ENCODE results near the gene MYO18A. TPM values are rescaled to one million over a fixed set of nuclear protein-coding genes. Genes with fewer than 3 reads are reported as not detected.

The MYO18A gene
- total and polyA plus RNA-seq, 2 experiments from 2014 or later = 186 to 564 TPM

DNA sequence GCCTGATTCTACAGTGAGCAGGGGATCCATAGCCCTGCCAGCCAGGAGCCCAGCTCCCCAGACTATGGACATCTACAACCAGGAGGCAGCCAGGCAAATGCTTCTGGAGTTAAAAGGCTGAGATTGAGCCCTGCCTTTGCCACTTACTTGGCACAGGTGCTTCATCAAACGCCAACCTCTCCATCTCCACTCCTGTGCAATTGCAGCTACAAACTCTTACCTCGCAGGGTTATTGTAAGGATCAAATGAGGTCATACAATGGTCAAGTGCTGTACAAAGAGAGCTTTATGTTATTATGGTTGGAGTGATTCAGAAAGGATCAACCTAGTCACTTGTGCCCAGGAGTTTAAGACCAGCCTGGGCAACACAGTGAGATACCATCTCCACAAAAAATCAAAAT, 9.8 kb upstream of the MYO18A start:
- no peaks in the 10 kb centered on the region for H3K9me3 ChIP-seq (ENCODE audit: low read depth)
- no peaks in the 10 kb centered on the region for H3K27me3 ChIP-seq
- no peak overlapping the region for H3K4me3 ChIP-seq
- TF ChIP-seq, protein P1, sequence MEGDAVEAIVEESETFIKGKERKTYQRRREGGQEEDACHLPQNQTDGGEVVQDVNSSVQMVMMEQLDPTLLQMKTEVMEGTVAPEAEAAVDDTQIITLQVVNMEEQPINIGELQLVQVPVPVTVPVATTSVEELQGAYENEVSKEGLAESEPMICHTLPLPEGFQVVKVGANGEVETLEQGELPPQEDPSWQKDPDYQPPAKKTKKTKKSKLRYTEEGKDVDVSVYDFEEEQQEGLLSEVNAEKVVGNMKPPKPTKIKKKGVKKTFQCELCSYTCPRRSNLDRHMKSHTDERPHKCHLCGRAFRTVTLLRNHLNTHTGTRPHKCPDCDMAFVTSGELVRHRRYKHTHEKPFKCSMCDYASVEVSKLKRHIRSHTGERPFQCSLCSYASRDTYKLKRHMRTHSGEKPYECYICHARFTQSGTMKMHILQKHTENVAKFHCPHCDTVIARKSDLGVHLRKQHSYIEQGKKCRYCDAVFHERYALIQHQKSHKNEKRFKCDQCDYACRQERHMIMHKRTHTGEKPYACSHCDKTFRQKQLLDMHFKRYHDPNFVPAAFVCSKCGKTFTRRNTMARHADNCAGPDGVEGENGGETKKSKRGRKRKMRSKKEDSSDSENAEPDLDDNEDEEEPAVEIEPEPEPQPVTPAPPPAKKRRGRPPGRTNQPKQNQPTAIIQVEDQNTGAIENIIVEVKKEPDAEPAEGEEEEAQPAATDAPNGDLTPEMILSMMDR (IDR thresholded peaks at IDR 0.05; ENCODE audit: low read depth, low read length) = no peak
- H3K36me3 ChIP-seq = no peaks in the 10 kb centered on the region
- H3K4me1 ChIP-seq (ENCODE audit: low read depth) = peaks cover under 1% of the 10 kb centered on the region
- no peak for DNase-seq (ENCODE audit: low read depth in 1 of 2, low spot score in 1 of 2)
- H3K27ac ChIP-seq = no peak overlapping the region

DNA sequence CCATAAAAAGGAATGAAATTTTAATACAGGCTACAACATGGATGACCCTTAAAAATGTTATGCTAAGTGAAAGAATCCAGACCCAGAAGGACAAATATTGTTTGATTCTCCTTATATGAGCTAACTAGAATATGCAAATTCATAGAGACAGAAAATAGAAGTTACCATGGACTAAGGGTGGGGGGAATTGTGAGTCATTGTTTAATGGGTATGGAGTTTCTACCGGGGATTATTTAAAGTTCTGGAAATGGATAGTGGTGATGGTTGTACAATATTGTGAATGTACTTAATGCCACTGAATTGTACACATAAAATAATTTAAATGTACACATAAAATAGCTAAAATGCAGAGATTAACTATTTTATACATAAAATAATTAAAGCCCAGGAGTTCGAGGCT, 9.2 kb upstream of the MYO18A start:
- no peak for DNase-seq (ENCODE audit: low read depth in 1 of 2, low spot score in 1 of 2)
- Histone ChIP-seq H3K9me3 (ENCODE audit: low read depth) (no peaks in the 10 kb centered on the region), H3K27me3 (no peaks in the 10 kb centered on the region), H3K27ac (no peak overlapping the region), H3K4me3 (no peak overlapping the region), H3K4me1 (ENCODE audit: low read depth) (no peaks in the 10 kb centered on the region), H3K36me3 (no peaks in the 10 kb centered on the region)
- TF ChIP-seq, protein P1 (IDR thresholded peaks at IDR 0.05; ENCODE audit: low read depth, low read length) = no peak

DNA sequence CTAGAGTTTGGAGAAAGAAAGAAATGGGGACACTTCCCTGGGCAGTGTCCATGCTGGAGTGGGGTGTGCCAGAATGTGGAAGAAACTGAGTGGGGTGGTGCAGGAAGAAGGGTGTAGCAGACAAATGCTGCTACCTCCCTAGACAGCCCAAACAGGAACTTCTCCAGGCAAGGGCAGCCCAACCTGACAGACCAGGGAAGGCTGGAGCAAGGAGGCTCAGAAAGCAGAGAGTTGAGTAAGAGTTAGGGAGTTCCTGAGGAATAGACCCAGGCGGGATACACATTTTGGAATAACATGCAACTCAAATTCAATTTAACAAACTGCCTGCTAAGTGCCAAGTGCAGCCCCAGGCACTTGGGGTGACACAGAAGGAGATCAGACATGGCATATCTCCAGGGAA, 1.0 kb upstream of the MYO18A start:
- Histone ChIP-seq H3K36me3 (no peaks in the 10 kb centered on the region), H3K27ac (no peak overlapping the region), H3K4me3 (no peak overlapping the region), H3K4me1 (ENCODE audit: low read depth) (peaks cover 26% of the 10 kb centered on the region), H3K9me3 (ENCODE audit: low read depth) (no peaks in the 10 kb centered on the region), H3K27me3 (no peaks in the 10 kb centered on the region)
- DNase-seq (ENCODE audit: low read depth in 1 of 2, low spot score in 1 of 2) = no peak
- TF ChIP-seq, protein P1 (IDR thresholded peaks at IDR 0.05; ENCODE audit: low read depth, low read length) = no peak

DNA sequence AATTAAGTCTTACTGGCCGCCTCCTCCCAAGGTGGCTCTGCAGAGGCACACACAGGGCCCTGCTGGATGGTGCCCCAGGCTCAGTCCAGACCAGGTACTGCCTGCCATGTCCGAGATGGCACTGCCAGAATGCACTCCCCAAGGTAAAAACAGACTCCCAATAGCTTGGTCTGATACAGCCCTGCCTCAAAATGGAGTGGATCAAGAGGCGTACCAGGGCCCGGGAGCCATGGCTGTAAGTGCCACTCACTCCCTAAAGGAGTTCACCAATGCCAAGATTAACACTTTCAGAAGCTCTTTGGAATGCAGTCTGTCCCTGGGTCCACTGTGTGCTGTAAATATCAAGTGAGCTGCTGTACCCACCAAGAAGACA, 576 bp upstream of the MYO18A start:
- Histone ChIP-seq H3K27ac (peak overlapping the region; percentile 42), H3K9me3 (ENCODE audit: low read depth) (no peaks in the 10 kb centered on the region), H3K4me1 (ENCODE audit: low read depth) (peaks cover 29% of the 10 kb centered on the region), H3K27me3 (no peaks in the 10 kb centered on the region), H3K36me3 (no peaks in the 10 kb centered on the region), H3K4me3 (peak overlapping the region; percentile 74)
- TF ChIP-seq, protein P1 (IDR thresholded peaks at IDR 0.05; ENCODE audit: low read depth, low read length) = no peak
- DNase-seq (ENCODE audit: low read depth in 1 of 2, low spot score in 1 of 2) = no peak

DNA sequence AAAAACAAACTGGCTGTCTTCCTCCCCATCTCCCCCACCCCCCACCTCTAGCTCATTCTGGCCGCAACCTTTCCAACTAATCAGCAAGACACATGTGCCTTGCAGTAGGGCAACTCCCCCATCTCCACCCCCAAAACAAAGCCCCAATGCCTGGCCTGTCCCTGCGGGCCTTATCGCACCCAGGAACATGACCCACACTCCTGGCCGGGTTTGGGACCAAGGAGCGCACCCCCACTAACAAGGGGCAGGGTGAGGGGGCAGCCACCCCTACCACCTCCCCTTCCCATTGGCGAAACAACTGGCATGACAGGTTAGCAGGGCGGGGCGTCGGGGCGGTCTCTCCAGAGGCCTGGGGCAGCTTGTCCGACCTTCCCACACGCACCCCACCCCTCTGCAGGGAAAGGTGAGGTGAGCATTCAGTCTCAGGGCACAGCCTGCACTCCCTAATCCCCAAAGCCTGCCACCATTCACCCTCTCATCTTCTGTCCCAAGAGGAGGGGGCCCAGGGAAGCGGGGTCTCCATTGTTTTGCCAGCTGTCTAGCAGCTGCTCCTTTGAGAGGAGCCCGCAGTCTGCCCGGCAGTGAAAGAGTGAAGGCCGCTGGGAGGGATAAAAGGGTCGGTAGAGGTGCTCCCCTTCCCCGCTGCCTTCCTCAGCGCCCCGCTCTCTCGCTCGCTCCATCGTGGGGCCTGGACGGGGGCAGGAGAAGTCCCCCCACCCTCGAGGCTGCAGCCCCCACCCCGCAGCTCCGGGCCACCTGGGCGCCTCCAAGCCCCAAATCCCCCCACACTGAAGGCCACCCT, 765 bp downstream of the MYO18A start:
- TF ChIP-seq, protein P1 (IDR thresholded peaks at IDR 0.05; ENCODE audit: low read depth, low read length) = no peak
- Histone ChIP-seq H3K36me3 (no peaks in the 10 kb centered on the region), H3K4me1 (ENCODE audit: low read depth) (peaks cover 29% of the 10 kb centered on the region), H3K4me3 (peak overlapping the region; percentile 74), H3K27me3 (no peaks in the 10 kb centered on the region), H3K9me3 (ENCODE audit: low read depth) (no peaks in the 10 kb centered on the region), H3K27ac (peak overlapping the region; percentile 77)
- DNase-seq (ENCODE audit: low read depth in 1 of 2, low spot score in 1 of 2) = peak in 1 of 2 donors; percentile 72
